Mesenteric fat pad (tissue), 1 donor: Measurements from ENCODE around the gene PDLIM5. TPM values are rescaled to one million over a fixed set of nuclear protein-coding genes. Genes with fewer than 3 reads are reported as not detected.
"Not testable (repeated sequence)": the region's sequence is repeated elsewhere in the genome, so short reads cannot be mapped to it uniquely, and the experiment has no call there.

Source experiments
- DNase-seq: peaks from one replicate; pipeline ENCODE4 v3.0.0-alpha.2; 2020; ENCODE audit warnings: low spot score
- total RNA-seq: library from RNA; stranded (reverse); fragmentation: NEBNext Ultra II Directional; extraction: Animal tissue kit (Norgen Biotek cat#: 25700); gene quantifications from one replicate; pipeline ENCODE4 v1.2.1, GENCODE V29; 2021
- donor health status: DM: yes; HTN: yes; CAD: no.

The PDLIM5 gene
- total RNA-seq, 1 donor from 2014 or later, result 125 TPM

- DNase-seq, result no peak
These were observed 187.6 kb downstream of the PDLIM5 start for GRCh38 chr4:94639298-94639697.

GRCh38 chr4:94640151-94640550, 188.4 kb downstream of the PDLIM5 start:
- DNase-seq, result no peak

GRCh38 chr4:94641702-94642560, 190.2 kb downstream of the PDLIM5 start:
- DNase-seq, result no peak

GRCh38 chr4:94642561-94642866, 190.8 kb downstream of the PDLIM5 start:
- DNase-seq, result no peak

- no peak for DNase-seq
These were observed 197.0 kb downstream of the PDLIM5 start for GRCh38 chr4:94648699-94649098.

GRCh38 chr4:94649381-94650133, 197.8 kb downstream of the PDLIM5 start:
- DNase-seq, result no peak

GRCh38 chr4:94650134-94650495, 198.4 kb downstream of the PDLIM5 start:
- DNase-seq, result no peak

GRCh38 chr4:94650690-94651089, 198.9 kb downstream of the PDLIM5 start:
- DNase-seq, result no peak

GRCh38 chr4:94653095-94653649, 201.4 kb downstream of the PDLIM5 start:
- DNase-seq, result no peak

GRCh38 chr4:94653984-94654609, 202.4 kb downstream of the PDLIM5 start:
- no peak for DNase-seq

GRCh38 chr4:94654714-94655113, 203.0 kb downstream of the PDLIM5 start:
- DNase-seq, result no peak

- DNase-seq, result no peak
These were observed 208.9 kb downstream of the PDLIM5 start for GRCh38 chr4:94660614-94661013.

GRCh38 chr4:94665021-94665420, 213.3 kb downstream of the PDLIM5 start:
- not testable (repeated sequence) for DNase-seq

GRCh38 chr4:94665500-94666404, 214.0 kb downstream of the PDLIM5 start:
- no peak for DNase-seq

GRCh38 chr4:94668724-94669123, 217.0 kb downstream of the PDLIM5 start:
- no peak for DNase-seq

GRCh38 chr4:94669672-94670664, 218.2 kb downstream of the PDLIM5 start:
- no peak for DNase-seq

- DNase-seq, result no peak
These were observed 219.4 kb downstream of the PDLIM5 start for GRCh38 chr4:94671113-94671512.

- no peak for DNase-seq
These were observed 222.2 kb downstream of the PDLIM5 start for GRCh38 chr4:94673961-94674360.

GRCh38 chr4:94676970-94677369, 225.2 kb downstream of the PDLIM5 start:
- no peak for DNase-seq

GRCh38 chr4:94678896-94679295, 227.2 kb downstream of the PDLIM5 start:
- no peak for DNase-seq
